GM04504 (cell line): ENCODE results near the gene BPIFA3.
"Not testable (repeated sequence)": the region's sequence is repeated elsewhere in the genome, so short reads cannot be mapped to it uniquely, and the experiment has no call there.

Experiments used
- DNase-seq: peaks from one replicate; pipeline ENCODE4 v3.0.0-alpha.2; 2012; ENCODE audit warnings: low read depth

The BPIFA3 gene

GRCh38 chr20:33217052-33217451 lies at the start of gene BPIFA3:
BPIFA3 (plus strand) TSS chr20:33217352; CDS start chr20:33217537, 185 bp downstream.
- no peak for DNase-seq

GRCh38 chr20:33167859-33168258 lies 49.3 kb upstream of the BPIFA3 start, which contains the start of gene BPIFA2:
BPIFA2 (plus strand) TSS chr20:33168159; CDS start chr20:33169146, 987 bp downstream.
- DNase-seq = no peak

- no peak for DNase-seq
These were observed 47.9 kb upstream of the BPIFA3 start for GRCh38 chr20:33169176-33169794.

- no peak for DNase-seq
These were observed 44.4 kb upstream of the BPIFA3 start for GRCh38 chr20:33172781-33173180.

GRCh38 chr20:33175123-33175522 lies 42.0 kb upstream of the BPIFA3 start:
- no peak for DNase-seq

- no peak for DNase-seq
These were observed 41.1 kb upstream of the BPIFA3 start for GRCh38 chr20:33176101-33176500.

- DNase-seq = no peak
These were observed 39.3 kb upstream of the BPIFA3 start for GRCh38 chr20:33177866-33178265.

- DNase-seq = no peak
These were observed 38.4 kb upstream of the BPIFA3 start for GRCh38 chr20:33178726-33179125.

- no peak for DNase-seq
These were observed 37.0 kb upstream of the BPIFA3 start for GRCh38 chr20:33180169-33180568.

GRCh38 chr20:33181482-33182093 lies 35.6 kb upstream of the BPIFA3 start:
- no peak for DNase-seq

GRCh38 chr20:33183312-33183711 lies 33.8 kb upstream of the BPIFA3 start:
- no peak for DNase-seq

- DNase-seq = not testable (repeated sequence)
These were observed 32.0 kb upstream of the BPIFA3 start for GRCh38 chr20:33185031-33185590.

- no peak for DNase-seq
These were observed 29.7 kb upstream of the BPIFA3 start for GRCh38 chr20:33187491-33187890.

- no peak for DNase-seq
These were observed 28.7 kb upstream of the BPIFA3 start for GRCh38 chr20:33188421-33188820.

- no peak for DNase-seq
These were observed 25.7 kb upstream of the BPIFA3 start for GRCh38 chr20:33191484-33191883.

GRCh38 chr20:33191955-33192354 lies 25.2 kb upstream of the BPIFA3 start:
- DNase-seq = no peak

- DNase-seq = no peak
These were observed 24.1 kb upstream of the BPIFA3 start for GRCh38 chr20:33192912-33193501.

- DNase-seq = no peak
These were observed 18.1 kb upstream of the BPIFA3 start for GRCh38 chr20:33199026-33199425.

GRCh38 chr20:33202451-33202850 lies 14.7 kb upstream of the BPIFA3 start:
- DNase-seq = no peak

GRCh38 chr20:33203444-33203843 lies 13.7 kb upstream of the BPIFA3 start:
- DNase-seq = no peak

- DNase-seq = peak; percentile 24
These were observed 7.4 kb upstream of the BPIFA3 start for GRCh38 chr20:33209789-33210188.

- DNase-seq = no peak
These were observed 6.8 kb upstream of the BPIFA3 start for GRCh38 chr20:33210371-33210770.

- DNase-seq = no peak
These were observed 5.2 kb upstream of the BPIFA3 start for GRCh38 chr20:33211817-33212424.
